ENCODE results near the gene ZNF175.

DNA sequence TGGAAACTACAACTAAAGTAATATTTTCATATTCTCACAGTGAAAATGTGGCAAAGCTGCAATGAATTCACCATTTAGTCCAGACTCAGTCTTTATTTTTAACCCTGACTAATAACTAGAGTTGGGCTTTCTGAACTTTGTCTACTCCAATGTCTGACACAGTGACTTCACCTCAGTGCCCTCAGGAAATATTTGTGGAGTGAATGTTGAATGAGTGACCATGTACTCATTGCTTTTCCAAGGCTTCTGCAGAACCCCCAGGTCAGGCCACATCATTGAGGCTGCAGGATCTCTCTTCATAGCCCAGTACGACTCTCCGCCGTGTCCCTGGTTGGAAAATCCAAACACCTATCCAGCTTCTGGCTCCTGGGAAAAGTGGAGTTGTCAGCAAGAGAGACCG is 1.8 kb downstream of the ZNF175 start:
- TF ChIP-seq, protein P1, sequence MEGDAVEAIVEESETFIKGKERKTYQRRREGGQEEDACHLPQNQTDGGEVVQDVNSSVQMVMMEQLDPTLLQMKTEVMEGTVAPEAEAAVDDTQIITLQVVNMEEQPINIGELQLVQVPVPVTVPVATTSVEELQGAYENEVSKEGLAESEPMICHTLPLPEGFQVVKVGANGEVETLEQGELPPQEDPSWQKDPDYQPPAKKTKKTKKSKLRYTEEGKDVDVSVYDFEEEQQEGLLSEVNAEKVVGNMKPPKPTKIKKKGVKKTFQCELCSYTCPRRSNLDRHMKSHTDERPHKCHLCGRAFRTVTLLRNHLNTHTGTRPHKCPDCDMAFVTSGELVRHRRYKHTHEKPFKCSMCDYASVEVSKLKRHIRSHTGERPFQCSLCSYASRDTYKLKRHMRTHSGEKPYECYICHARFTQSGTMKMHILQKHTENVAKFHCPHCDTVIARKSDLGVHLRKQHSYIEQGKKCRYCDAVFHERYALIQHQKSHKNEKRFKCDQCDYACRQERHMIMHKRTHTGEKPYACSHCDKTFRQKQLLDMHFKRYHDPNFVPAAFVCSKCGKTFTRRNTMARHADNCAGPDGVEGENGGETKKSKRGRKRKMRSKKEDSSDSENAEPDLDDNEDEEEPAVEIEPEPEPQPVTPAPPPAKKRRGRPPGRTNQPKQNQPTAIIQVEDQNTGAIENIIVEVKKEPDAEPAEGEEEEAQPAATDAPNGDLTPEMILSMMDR (conservative IDR thresholded peaks at IDR 0.05; ENCODE audit: low read depth, low read length): no peak
- no peak for TF ChIP-seq EZH2 (IDR thresholded peaks at IDR 0.05; ENCODE audit: low read length, unreplicated experiment)
